Measurements from ENCODE around the gene TTC28. TPM values are rescaled to one million over a fixed set of nuclear protein-coding genes. Genes with fewer than 3 reads are reported as not detected.
A peak's percentile ranks its signal among the peaks of the same experiment; 100 is the strongest.

The TTC28 gene
- total and polyA plus RNA-seq, 2 donors (not counting 3 experiments of a cell fraction or from before 2014, with no cell fraction given): 16.5 to 51.1 TPM

GRCh38 chr22:28019881-28020861, 659.5 kb downstream of the TTC28 start:
- Histone ChIP-seq H3K27me3 (ENCODE audit: control insufficient read depth in 2 of 2, insufficient read depth in 2 of 2, low read length in 2 of 2) (no peaks in the 10 kb centered on the region), H4K20me1 (replicated peaks; ENCODE audit: control insufficient read depth, extremely low read depth, insufficient read depth, low read length) (no peaks in the 10 kb centered on the region), H3K79me2 (ENCODE audit: control insufficient read depth, insufficient read depth, low read length) (no peaks in the 10 kb centered on the region), H3K9me1 (replicated peaks; ENCODE audit: control insufficient read depth, extremely low read depth, insufficient read depth, low read length) (no peaks in the 10 kb centered on the region), H3K4me2 (ENCODE audit: insufficient read depth, low read length) (no peak overlapping the region), H3K4me3 (replicated peaks in 1 of 3; ENCODE audit: insufficient read depth in 1 of 3, low read depth in 1 of 3, low read length in 3 of 3) (no peak overlapping the region), H3K36me3 (ENCODE audit: control insufficient read depth in 2 of 2, extremely low read depth in 1 of 2, insufficient read depth in 2 of 2, low read length in 2 of 2) (no peaks in the 10 kb centered on the region), H3K9me3 (replicated peaks; ENCODE audit: control insufficient read depth, insufficient read depth, low read length) (no peaks in the 10 kb centered on the region), H3K27ac (ENCODE audit: insufficient read depth, low read depth, low read length) (no peak overlapping the region), H2AFZ (ENCODE audit: low read depth, low read length) (no peak overlapping the region), H3K9ac (replicated peaks; ENCODE audit: extremely low read depth, insufficient read depth, low read length) (no peak overlapping the region), H3K4me1 (ENCODE audit: control insufficient read depth, extremely low read depth, insufficient read depth, low read length) (peaks cover 9% of the 10 kb centered on the region)
- CTCF ChIA-PET: interaction anchor here (0.6 to 6.2 kb wide), 35 partner anchors 9 to 1021 kb away, joined by 3 to 56 read pairs (median 4); no protein-coding TSS in a partner anchor
- TF ChIP-seq, protein P1, sequence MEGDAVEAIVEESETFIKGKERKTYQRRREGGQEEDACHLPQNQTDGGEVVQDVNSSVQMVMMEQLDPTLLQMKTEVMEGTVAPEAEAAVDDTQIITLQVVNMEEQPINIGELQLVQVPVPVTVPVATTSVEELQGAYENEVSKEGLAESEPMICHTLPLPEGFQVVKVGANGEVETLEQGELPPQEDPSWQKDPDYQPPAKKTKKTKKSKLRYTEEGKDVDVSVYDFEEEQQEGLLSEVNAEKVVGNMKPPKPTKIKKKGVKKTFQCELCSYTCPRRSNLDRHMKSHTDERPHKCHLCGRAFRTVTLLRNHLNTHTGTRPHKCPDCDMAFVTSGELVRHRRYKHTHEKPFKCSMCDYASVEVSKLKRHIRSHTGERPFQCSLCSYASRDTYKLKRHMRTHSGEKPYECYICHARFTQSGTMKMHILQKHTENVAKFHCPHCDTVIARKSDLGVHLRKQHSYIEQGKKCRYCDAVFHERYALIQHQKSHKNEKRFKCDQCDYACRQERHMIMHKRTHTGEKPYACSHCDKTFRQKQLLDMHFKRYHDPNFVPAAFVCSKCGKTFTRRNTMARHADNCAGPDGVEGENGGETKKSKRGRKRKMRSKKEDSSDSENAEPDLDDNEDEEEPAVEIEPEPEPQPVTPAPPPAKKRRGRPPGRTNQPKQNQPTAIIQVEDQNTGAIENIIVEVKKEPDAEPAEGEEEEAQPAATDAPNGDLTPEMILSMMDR (IDR thresholded peaks at IDR 0.05; ENCODE audit: extremely low read depth in 1 of 2, insufficient read depth in 1 of 2, low read depth in 1 of 2, low read length in 2 of 2): peak; percentile 95 to 98
- no peak for TF ChIP-seq POLR2AphosphoS5 (IDR thresholded peaks at IDR 0.05; ENCODE audit: insufficient read depth, low read depth, low read length)
- no peak for TF ChIP-seq GATA2 (IDR thresholded peaks at IDR 0.05; ENCODE audit: insufficient read depth, insufficient read length, low read depth, low read length)
- dilution Hi-C loops (cut with MboI; ENCODE audit: extremely low pct_ligation_motif_present, low sequenced_read_pairs) (no loop called here), intact Hi-C loops (cut with micrococcal nuclease) (loop anchor here (1.0 to 10.0 kb wide), 5 partner anchors 31 to 809 kb away; no protein-coding TSS in a partner anchor)
- no TSS peak for BruUV-seq (replicated peaks)
- DNase-seq (ENCODE audit: low read depth, low spot score) (peak; percentile 52), FAIRE-seq (peak; percentile 92)
- POLR2A ChIA-PET: interaction anchor here (1.0 kb wide), 1 partner anchor 8 kb away, joined by 3 read pairs; no protein-coding TSS in a partner anchor

All from endothelial cell of umbilical vein (primary cell).